ENCODE results near the gene U2AF2.

U2AF2 gene

DNA sequence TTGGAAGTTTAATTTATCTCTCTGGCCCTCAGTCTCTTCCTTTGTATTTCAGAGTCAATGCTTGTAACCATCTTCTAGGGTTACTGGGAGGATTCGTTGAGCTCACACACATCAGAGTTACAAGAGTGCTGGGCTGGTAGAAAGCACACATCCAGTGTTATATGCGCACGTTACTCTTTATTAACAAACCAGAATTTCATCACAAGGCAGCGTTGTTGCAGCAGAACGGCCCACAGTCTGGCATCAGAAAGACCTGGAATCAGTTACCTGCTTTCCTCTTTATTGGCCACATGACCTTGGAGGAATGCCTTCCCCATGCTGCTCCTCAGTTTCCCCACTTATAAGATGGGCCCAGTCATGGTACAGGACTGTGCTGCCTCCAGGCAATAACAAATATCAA, 45.5 kb upstream of the U2AF2 start:
- H3K9me3 ChIP-seq: no peaks in the 10 kb centered on the region
- TF ChIP-seq, protein P1, sequence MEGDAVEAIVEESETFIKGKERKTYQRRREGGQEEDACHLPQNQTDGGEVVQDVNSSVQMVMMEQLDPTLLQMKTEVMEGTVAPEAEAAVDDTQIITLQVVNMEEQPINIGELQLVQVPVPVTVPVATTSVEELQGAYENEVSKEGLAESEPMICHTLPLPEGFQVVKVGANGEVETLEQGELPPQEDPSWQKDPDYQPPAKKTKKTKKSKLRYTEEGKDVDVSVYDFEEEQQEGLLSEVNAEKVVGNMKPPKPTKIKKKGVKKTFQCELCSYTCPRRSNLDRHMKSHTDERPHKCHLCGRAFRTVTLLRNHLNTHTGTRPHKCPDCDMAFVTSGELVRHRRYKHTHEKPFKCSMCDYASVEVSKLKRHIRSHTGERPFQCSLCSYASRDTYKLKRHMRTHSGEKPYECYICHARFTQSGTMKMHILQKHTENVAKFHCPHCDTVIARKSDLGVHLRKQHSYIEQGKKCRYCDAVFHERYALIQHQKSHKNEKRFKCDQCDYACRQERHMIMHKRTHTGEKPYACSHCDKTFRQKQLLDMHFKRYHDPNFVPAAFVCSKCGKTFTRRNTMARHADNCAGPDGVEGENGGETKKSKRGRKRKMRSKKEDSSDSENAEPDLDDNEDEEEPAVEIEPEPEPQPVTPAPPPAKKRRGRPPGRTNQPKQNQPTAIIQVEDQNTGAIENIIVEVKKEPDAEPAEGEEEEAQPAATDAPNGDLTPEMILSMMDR (IDR thresholded peaks at IDR 0.05): no peak
- peaks cover 79 to 81% of the 10 kb centered on the region in 2 experiments for H3K4me1 ChIP-seq (ENCODE audit: control insufficient read depth in 1 of 2, insufficient read depth in 1 of 2, low read depth in 1 of 2, low read length in 1 of 2)
- peak overlapping the region in 1 of 2 experiments; percentile 6 for H3K4me3 ChIP-seq (ENCODE audit: low read depth in 1 of 2, low read length in 1 of 2)
- peak overlapping the region; percentile 82 for H3K27ac ChIP-seq
- no peaks in the 10 kb centered on the region for H3K27me3 ChIP-seq
- peaks cover 21% of the 10 kb centered on the region for H3K36me3 ChIP-seq

DNA sequence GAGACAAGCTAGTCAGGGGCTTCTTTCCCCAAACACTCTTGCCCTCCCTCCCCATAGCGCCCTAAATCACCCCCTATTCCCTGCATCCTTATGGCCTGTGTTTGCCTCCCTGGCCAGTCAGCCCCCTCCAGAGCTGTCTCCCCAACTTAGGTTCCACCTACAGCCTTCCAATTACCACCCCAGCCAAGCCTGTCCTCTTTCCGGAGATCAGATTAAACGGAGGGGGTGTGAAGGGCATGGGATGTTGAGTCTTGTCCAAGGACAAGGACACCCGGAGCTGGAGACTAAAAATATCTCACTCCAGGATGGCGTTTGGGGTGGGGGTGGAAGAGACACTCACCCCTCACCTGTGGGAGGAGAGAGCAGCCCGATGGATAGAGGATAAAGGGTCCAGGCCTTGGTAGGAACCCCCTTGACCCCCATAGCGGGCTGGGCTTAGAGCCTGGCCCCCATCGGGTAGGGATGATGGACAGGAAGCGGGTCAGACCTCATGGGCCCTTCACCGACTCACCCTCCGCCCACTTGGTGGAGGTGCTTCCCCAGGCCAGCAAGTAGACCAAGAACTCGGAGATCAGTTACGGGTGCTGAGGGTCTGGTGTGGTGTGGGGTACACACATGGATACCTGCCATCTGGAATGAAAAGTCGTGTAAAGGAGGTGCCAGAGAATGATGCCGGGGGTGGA, 43.4 kb upstream of the U2AF2 start:
- no peak overlapping the region for H3K4me3 ChIP-seq (ENCODE audit: low read depth in 1 of 2, low read length in 1 of 2)
- no peaks in the 10 kb centered on the region for H3K27me3 ChIP-seq
- peaks cover 62 to 67% of the 10 kb centered on the region in 2 experiments for H3K4me1 ChIP-seq (ENCODE audit: control insufficient read depth in 1 of 2, insufficient read depth in 1 of 2, low read depth in 1 of 2, low read length in 1 of 2)
- peaks cover 40% of the 10 kb centered on the region for H3K36me3 ChIP-seq
- TF ChIP-seq, protein P1 (IDR thresholded peaks at IDR 0.05): no peak
- H3K27ac ChIP-seq: peak overlapping the region; percentile 67
- no peaks in the 10 kb centered on the region for H3K9me3 ChIP-seq

DNA sequence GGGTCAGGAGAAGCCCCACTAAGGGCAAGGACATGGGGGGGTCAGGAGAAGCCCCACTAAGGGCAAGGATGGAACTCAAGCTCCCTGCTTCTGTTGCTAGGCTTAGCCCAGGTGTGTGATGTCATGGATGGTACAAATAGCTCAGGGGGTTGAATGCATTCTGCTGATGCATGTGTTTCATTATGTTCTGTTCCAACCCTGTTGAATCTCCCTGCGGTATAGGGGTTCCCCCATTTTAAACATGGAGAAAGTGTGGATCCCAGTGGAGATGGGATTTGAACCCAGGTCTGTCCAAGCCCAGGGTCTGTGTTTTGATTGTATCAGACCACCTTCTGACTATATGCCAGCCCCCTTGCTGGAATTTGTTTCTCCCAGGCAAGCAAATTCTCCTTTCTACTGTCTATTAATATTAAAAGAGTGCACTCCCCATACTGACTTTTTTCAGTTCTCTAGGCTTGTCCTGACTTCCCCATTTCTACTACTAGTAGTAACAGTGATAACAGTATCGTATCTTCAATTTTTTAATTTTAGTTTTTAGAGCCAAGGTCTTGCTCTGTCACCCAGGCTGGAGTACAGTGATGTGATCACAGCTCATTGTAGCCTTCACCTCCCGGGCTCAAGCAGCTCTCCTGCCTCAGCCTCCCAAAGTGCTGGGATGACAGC, 42.7 kb upstream of the U2AF2 start:
- H3K4me3 ChIP-seq (ENCODE audit: low read depth in 1 of 2, low read length in 1 of 2): no peak overlapping the region
- H3K36me3 ChIP-seq: peaks cover 47% of the 10 kb centered on the region
- peaks cover 55 to 64% of the 10 kb centered on the region in 2 experiments for H3K4me1 ChIP-seq (ENCODE audit: control insufficient read depth in 1 of 2, insufficient read depth in 1 of 2, low read depth in 1 of 2, low read length in 1 of 2)
- no peaks in the 10 kb centered on the region for H3K9me3 ChIP-seq
- TF ChIP-seq, protein P1 (IDR thresholded peaks at IDR 0.05): no peak
- H3K27ac ChIP-seq: peak overlapping the region; percentile 67
- H3K27me3 ChIP-seq: no peaks in the 10 kb centered on the region

DNA sequence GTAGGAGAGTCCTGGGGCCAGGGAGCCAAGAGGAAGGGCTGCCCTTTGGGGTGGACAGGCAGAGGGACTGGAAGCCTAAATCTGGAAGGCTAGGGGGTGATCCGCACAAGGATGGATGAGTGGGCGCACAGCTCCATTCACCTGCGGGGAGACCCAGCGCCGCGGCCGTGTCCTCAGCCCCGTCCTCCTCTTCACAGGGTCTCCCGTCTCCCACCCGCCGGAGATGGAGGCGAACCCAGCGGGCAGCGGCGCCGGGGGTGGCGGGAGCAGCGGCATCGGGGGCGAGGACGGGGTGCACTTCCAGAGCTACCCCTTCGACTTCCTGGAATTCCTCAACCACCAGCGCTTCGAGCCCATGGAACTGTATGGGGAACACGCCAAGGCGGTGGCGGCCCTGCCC, 41.4 kb upstream of the U2AF2 start:
- Histone ChIP-seq H3K27me3 (no peaks in the 10 kb centered on the region), H3K4me3 (ENCODE audit: low read depth in 1 of 2, low read length in 1 of 2) (no peak overlapping the region), H3K4me1 (ENCODE audit: control insufficient read depth in 1 of 2, insufficient read depth in 1 of 2, low read depth in 1 of 2, low read length in 1 of 2) (peaks cover 55 to 64% of the 10 kb centered on the region in 2 experiments), H3K36me3 (peaks cover 56% of the 10 kb centered on the region), H3K9me3 (no peaks in the 10 kb centered on the region), H3K27ac (peak overlapping the region; percentile 67)
- TF ChIP-seq, protein P1 (IDR thresholded peaks at IDR 0.05): no peak

DNA sequence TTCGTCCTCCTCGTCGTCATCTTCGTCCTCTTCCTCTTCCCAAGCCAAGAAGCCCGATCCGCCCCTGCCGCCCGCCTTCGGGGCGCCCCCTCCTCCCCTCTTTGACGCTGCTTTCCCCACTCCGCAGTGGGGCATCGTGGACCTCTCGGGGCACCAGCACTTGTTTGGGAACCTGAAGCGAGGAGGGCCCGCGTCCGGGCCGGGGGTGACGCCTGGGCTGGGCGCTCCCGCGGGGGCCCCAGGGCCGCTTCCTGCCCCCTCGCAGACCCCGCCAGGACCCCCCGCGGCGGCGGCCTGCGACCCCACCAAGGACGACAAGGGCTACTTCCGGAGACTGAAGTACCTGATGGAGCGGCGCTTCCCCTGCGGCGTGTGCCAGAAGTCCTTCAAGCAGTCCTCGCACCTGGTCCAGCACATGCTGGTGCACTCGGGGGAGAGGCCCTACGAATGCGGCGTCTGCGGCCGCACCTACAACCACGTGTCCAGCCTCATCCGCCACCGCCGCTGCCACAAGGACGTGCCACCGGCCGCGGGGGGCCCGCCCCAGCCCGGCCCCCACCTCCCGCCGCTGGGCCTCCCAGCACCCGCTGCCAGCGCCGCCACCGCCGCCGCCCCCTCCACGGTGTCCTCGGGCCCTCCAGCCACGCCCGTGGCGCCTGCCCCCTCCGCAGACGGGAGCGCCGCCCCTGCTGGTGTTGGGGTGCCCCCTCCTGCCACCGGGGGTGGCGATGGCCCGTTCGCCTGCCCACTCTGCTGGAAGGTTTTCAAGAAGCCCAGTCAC, 40.7 kb upstream of the U2AF2 start:
- TF ChIP-seq, protein P1 (IDR thresholded peaks at IDR 0.05): no peak
- no peaks in the 10 kb centered on the region for H3K9me3 ChIP-seq
- H3K27me3 ChIP-seq: no peaks in the 10 kb centered on the region
- H3K27ac ChIP-seq: no peak overlapping the region
- H3K36me3 ChIP-seq: peaks cover 56% of the 10 kb centered on the region
- H3K4me1 ChIP-seq (ENCODE audit: control insufficient read depth in 1 of 2, insufficient read depth in 1 of 2, low read depth in 1 of 2, low read length in 1 of 2): peaks cover 55 to 64% of the 10 kb centered on the region in 2 experiments
- no peak overlapping the region for H3K4me3 ChIP-seq (ENCODE audit: low read depth in 1 of 2, low read length in 1 of 2)

All from neutrophil (primary cell).